ENCODE data around the gene AKAP6. TPM values are rescaled to one million over a fixed set of nuclear protein-coding genes. Genes with fewer than 3 reads are reported as not detected.
A peak's percentile ranks its signal among the peaks of the same experiment; 100 is the strongest.

AKAP6 gene
- total RNA-seq, 1 donor from 2014 or later: 1.3 TPM

DNA sequence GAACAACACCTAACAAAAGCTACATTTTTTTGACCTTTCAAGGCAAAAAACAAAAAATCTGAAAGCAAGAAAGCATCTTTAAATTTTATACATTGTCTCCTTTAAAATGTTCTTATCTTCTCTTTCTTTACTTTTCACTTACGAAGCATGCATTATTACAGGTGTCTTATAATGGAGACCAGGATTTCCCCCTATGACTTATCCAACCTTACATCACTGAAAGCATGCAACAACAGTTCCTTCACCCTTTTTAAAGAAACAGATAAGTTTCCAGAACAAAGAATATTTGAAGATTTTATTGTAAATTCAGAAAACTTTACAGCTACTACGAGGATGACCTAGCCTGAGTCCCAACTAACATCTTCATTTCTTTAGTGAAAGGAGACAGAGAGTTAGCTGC is 277.2 kb downstream of the AKAP6 start:
- no peaks in the 10 kb centered on the region for H3K27me3 ChIP-seq (ENCODE audit: control insufficient read depth, insufficient read depth, low read length)
- no peak overlapping the region for H3K4me3 ChIP-seq (ENCODE audit: low read depth, low read length)
- H3K36me3 ChIP-seq (ENCODE audit: control insufficient read depth, insufficient read depth, low read length): no peaks in the 10 kb centered on the region
- no peak for DNase-seq (ENCODE audit: low read depth)
- TF ChIP-seq, protein P1, sequence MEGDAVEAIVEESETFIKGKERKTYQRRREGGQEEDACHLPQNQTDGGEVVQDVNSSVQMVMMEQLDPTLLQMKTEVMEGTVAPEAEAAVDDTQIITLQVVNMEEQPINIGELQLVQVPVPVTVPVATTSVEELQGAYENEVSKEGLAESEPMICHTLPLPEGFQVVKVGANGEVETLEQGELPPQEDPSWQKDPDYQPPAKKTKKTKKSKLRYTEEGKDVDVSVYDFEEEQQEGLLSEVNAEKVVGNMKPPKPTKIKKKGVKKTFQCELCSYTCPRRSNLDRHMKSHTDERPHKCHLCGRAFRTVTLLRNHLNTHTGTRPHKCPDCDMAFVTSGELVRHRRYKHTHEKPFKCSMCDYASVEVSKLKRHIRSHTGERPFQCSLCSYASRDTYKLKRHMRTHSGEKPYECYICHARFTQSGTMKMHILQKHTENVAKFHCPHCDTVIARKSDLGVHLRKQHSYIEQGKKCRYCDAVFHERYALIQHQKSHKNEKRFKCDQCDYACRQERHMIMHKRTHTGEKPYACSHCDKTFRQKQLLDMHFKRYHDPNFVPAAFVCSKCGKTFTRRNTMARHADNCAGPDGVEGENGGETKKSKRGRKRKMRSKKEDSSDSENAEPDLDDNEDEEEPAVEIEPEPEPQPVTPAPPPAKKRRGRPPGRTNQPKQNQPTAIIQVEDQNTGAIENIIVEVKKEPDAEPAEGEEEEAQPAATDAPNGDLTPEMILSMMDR (IDR thresholded peaks at IDR 0.05; ENCODE audit: insufficient read depth, low read length, poor library complexity, severe bottlenecking): no peak

DNA sequence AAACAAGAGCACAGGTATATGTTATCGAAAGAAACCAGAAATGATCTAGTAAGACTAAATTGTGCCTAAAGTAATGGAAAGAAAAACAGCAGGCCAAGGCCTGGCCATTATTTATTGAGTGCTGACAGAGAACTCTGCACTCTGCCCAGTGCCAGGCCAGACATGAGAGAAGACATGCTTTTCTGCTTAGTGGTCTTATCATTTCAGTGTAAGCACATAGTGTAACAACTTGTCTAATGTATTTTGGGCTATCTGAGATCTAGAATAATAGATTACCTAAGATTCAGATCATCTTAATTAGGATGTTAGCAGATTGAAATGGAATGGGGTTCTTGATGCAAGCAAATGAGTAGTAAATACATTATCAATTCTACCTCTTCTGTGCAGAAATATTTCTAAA is 278.3 kb downstream of the AKAP6 start:
- no peaks in the 10 kb centered on the region for H3K27me3 ChIP-seq (ENCODE audit: control insufficient read depth, insufficient read depth, low read length)
- H3K4me3 ChIP-seq (ENCODE audit: low read depth, low read length): no peak overlapping the region
- TF ChIP-seq, protein P1 (IDR thresholded peaks at IDR 0.05; ENCODE audit: insufficient read depth, low read length, poor library complexity, severe bottlenecking): no peak
- no peak for DNase-seq (ENCODE audit: low read depth)
- H3K36me3 ChIP-seq (ENCODE audit: control insufficient read depth, insufficient read depth, low read length): no peaks in the 10 kb centered on the region

DNA sequence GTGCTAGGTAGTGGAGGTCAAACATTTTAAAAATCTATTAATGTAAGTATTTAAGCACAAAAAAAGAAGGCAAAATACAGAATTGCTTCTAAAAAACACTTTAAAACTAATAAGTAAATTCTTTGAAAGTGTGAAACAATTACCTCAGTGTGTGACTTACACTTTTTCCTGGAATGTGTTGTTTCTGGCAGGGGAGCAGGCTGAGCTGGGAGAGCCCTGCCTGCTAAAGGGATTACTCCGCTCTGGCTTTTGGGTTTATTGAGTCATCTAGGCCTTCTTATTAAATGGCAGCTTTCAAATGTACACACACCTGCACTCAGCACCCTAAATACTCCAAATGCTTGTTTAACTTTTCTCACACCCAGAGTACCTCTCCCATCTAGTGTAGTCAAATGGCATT is 279.8 kb downstream of the AKAP6 start:
- DNase-seq (ENCODE audit: low read depth): peak; percentile 16
- no peak overlapping the region for H3K4me3 ChIP-seq (ENCODE audit: low read depth, low read length)
- no peaks in the 10 kb centered on the region for H3K36me3 ChIP-seq (ENCODE audit: control insufficient read depth, insufficient read depth, low read length)
- TF ChIP-seq, protein P1 (IDR thresholded peaks at IDR 0.05; ENCODE audit: insufficient read depth, low read length, poor library complexity, severe bottlenecking): no peak
- H3K27me3 ChIP-seq (ENCODE audit: control insufficient read depth, insufficient read depth, low read length): no peaks in the 10 kb centered on the region

DNA sequence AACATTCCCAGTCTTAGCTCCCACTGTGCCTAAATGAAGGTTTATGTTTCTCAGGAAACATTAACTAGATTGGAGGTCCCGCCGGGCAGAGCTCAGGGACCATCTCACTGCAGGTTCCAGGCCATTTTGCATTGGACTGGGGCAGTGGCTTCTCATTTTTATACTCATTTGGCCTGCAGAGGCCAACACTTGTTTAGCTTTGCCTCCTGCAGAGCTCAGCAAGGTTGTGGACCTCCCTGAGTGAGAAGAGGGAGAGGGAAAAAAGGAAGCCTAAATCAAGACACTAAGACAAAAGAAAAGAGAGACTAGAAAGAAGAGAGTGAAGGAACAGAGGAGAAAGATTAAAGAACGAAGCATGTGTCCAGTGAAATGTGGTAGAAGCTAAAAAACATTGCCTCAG is 280.3 kb downstream of the AKAP6 start:
- TF ChIP-seq, protein P1 (IDR thresholded peaks at IDR 0.05; ENCODE audit: insufficient read depth, low read length, poor library complexity, severe bottlenecking): no peak

DNA sequence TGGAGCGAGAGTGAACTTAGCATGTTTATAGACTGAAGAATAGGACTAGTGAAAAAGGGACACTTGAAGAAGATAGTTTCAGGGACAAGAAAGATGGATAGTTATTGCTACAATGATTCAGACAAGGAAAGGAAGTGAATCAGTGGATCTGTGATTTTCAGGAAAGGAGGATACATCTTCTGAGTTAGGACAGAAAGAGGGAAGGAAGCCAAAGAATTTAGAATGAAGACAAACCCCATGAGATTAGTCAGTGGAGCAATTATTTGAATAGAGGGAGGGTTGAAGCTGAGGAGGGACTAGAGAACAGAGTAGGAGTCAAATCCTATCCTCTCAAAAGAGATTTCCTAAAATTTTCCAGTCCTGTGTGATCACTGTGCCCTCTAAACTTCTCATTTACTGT is 282.7 kb downstream of the AKAP6 start:
- DNase-seq (ENCODE audit: low read depth): no peak
- Histone ChIP-seq H3K36me3 (ENCODE audit: control insufficient read depth, insufficient read depth, low read length) (no peaks in the 10 kb centered on the region), H3K27me3 (ENCODE audit: control insufficient read depth, insufficient read depth, low read length) (no peaks in the 10 kb centered on the region), H3K4me3 (ENCODE audit: low read depth, low read length) (no peak overlapping the region)
- TF ChIP-seq, protein P1 (IDR thresholded peaks at IDR 0.05; ENCODE audit: insufficient read depth, low read length, poor library complexity, severe bottlenecking): no peak

More for the DNA sequence above, 280.3 kb downstream of the AKAP6 start:
- Histone ChIP-seq H3K36me3 (ENCODE audit: control insufficient read depth, insufficient read depth, low read length) (no peaks in the 10 kb centered on the region), H3K27me3 (ENCODE audit: control insufficient read depth, insufficient read depth, low read length) (no peaks in the 10 kb centered on the region), H3K4me3 (ENCODE audit: low read depth, low read length) (no peak overlapping the region)
- no peak for DNase-seq (ENCODE audit: low read depth)

GRCh38 chr14:32618991-32619390 is 289.9 kb downstream of the AKAP6 start:
- Histone ChIP-seq H3K36me3 (ENCODE audit: control insufficient read depth, insufficient read depth, low read length) (no peaks in the 10 kb centered on the region), H3K27me3 (ENCODE audit: control insufficient read depth, insufficient read depth, low read length) (no peaks in the 10 kb centered on the region), H3K4me3 (ENCODE audit: low read depth, low read length) (no peak overlapping the region)
- TF ChIP-seq, protein P1 (IDR thresholded peaks at IDR 0.05; ENCODE audit: insufficient read depth, low read length, poor library complexity, severe bottlenecking): no peak
- no peak for DNase-seq (ENCODE audit: low read depth)

Data from kidney epithelial cell (primary cell).